ENCODE results near the gene DMKN. TPM values are rescaled to one million over a fixed set of nuclear protein-coding genes. Genes with fewer than 3 reads are reported as not detected.

Gene DMKN
- total and polyA plus RNA-seq, 2 of the 8 experiments (the other 6 are each of a cell fraction or from before 2014, with no cell fraction given) = 290 to 330 TPM

DNA sequence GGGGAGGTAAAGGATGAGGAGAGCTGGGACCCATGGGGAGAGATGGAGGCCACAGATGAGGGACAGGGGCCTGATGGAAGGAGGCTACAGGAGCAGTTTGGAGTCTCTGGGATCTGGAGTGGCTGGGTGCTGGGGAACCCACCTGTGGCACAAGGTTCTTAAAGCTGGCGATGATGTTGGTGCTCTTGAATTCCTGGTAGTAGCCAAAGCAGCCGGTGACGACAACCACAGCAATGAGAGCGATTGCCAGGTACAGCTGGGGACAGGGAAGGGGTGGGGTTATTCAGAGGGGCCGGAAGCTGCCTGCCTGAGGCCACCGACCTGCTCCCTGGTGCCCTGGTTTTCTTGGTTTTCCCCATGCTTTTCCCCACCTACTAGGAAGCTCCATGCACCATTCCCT is 47.2 kb upstream of the DMKN start:
- H3K4me1 ChIP-seq (replicated peaks in 1 of 4; ENCODE audit: control insufficient read depth in 3 of 4, insufficient read depth in 4 of 4, low read length in 3 of 4) = peaks cover 0 to 6% (median 4%) of the 10 kb centered on the region in 4 experiments; a peak in 3 of 7 replicates
- no peaks in the 10 kb centered on the region for H3K79me1 ChIP-seq (ENCODE audit: low read depth, low read length)
- no peak overlapping the region for H3K4me3 ChIP-seq (ENCODE audit: extremely low read depth in 1 of 4, insufficient read depth in 2 of 4, low read depth in 3 of 4, low read length in 4 of 4)
- no peak overlapping the region for H2AK5ac ChIP-seq (ENCODE audit: low read depth, low read length)
- no peak overlapping the region for H2BK5ac ChIP-seq (ENCODE audit: low read depth, low read length)
- H3K9me3 ChIP-seq (ENCODE audit: insufficient read depth in 2 of 2, low read depth in 1 of 2, low read length in 1 of 2) = no peaks in the 10 kb centered on the region; a peak in 1 of 4 replicates
- no peak overlapping the region for H3K4ac ChIP-seq (replicated peaks; ENCODE audit: insufficient read length, low read depth, low read length)
- FAIRE-seq = no peak
- no peak overlapping the region for H3K23ac ChIP-seq (ENCODE audit: insufficient read length)
- no peak overlapping the region for H2BK12ac ChIP-seq (ENCODE audit: low read depth, low read length)
- DNase-seq (ENCODE audit: low read depth in 1 of 2, low spot score in 2 of 2) = no peak
- no peak overlapping the region for H3K4me2 ChIP-seq (ENCODE audit: insufficient read depth in 1 of 2, low read depth in 2 of 2, low read length in 2 of 2)
- no peak overlapping the region for H2BK120ac ChIP-seq (replicated peaks; ENCODE audit: low read depth, low read length)
- H4K20me1 ChIP-seq (replicated peaks in 1 of 2; ENCODE audit: control insufficient read depth in 1 of 2, insufficient read depth in 2 of 2, low read length in 2 of 2) = peaks cover 7 to 8% of the 10 kb centered on the region in 2 experiments
- H2BK15ac ChIP-seq (ENCODE audit: low read length) = no peak overlapping the region
- ChIA-PET POLR2A (ENCODE audit: partially characterized antibody) (interaction anchor here (1.2 kb wide), 1 partner anchor 54 kb away, joined by 4 read pairs; no protein-coding TSS in a partner anchor), CTCF (ENCODE audit: partially characterized antibody) (interaction anchor here (1.2 to 7.7 kb wide), 4 partner anchors 12 to 120 kb away, joined by 3 to 90 read pairs (median 4); partner anchors contain the start of gene PMIS2)
- no peak overlapping the region for H4K91ac ChIP-seq (replicated peaks; ENCODE audit: insufficient read length, low read length)
- H3K9ac ChIP-seq (replicated peaks in 1 of 4; ENCODE audit: extremely low read depth in 1 of 4, low read depth in 3 of 4, low read length in 3 of 4) = no peak overlapping the region
- H3K23me2 ChIP-seq (ENCODE audit: low read depth, low read length) = peaks cover 4% of the 10 kb centered on the region; the same call in 1 of the 2 replicates
- no peak overlapping the region for H4K8ac ChIP-seq (ENCODE audit: extremely low read depth, insufficient read depth, low read length)
- H3K14ac ChIP-seq (ENCODE audit: insufficient read length) = no peak overlapping the region
- H3K18ac ChIP-seq (ENCODE audit: extremely low read depth, low read length) = no peak overlapping the region
- peaks cover 0 to 16% (median 12%) of the 10 kb centered on the region in 4 experiments; a peak in 5 of 7 replicates for H3K27me3 ChIP-seq (replicated peaks in 1 of 4; ENCODE audit: control insufficient read depth in 3 of 4, extremely low read depth in 1 of 4, insufficient read depth in 3 of 4, low read length in 3 of 4)
- no peaks in the 10 kb centered on the region for H3K36me3 ChIP-seq (ENCODE audit: control insufficient read depth in 2 of 4, insufficient read depth in 4 of 4, low read length in 3 of 4)
- H2BK20ac ChIP-seq (ENCODE audit: low read length) = no peak overlapping the region
- 85% methylated on average over 6 of the region's 6 CpGs; no CpG with 5 or more reads in 1 of the 2 experiments for WGBS, 2 experiments (ENCODE audit: extremely low coverage in 1 of 2, insufficient coverage in 1 of 2, insufficient read length in 1 of 2, insufficient replicate concordance in 2 of 2, low coverage in 1 of 2, low lambda C conversion rate in 2 of 2, missing lambda C conversion rate in 1 of 2)
- H4K5ac ChIP-seq (ENCODE audit: insufficient read length, low read depth, low read length) = no peak overlapping the region
- no peak overlapping the region for H3K56ac ChIP-seq (replicated peaks; ENCODE audit: insufficient read length, low read depth, low read length)
- H2AFZ ChIP-seq (ENCODE audit: low read length) = no peak overlapping the region
- H3K27ac ChIP-seq (ENCODE audit: low read depth, low read length) = no peak overlapping the region
- H3K79me2 ChIP-seq (ENCODE audit: control insufficient read depth in 1 of 2, insufficient read depth in 2 of 2, low read length in 2 of 2) = no peaks in the 10 kb centered on the region
- TF ChIP-seq MAFK (IDR thresholded peaks at IDR 0.05; ENCODE audit: low read depth, low read length) (no peak), TCF12 (IDR thresholded peaks at IDR 0.05; ENCODE audit: low read depth, low read length) (no peak), ZNF274 (IDR thresholded peaks at IDR 0.05; ENCODE audit: borderline replicate concordance, extremely low read depth, low read length) (no peak), SUZ12 (IDR thresholded peaks at IDR 0.05; ENCODE audit: low read length) (no peak), HDAC6 (IDR thresholded peaks at IDR 0.05; ENCODE audit: low read depth, low read length) (no peak), CBX8 (IDR thresholded peaks at IDR 0.05; ENCODE audit: borderline replicate concordance, low read depth, low read length) (no peak), SIRT6 (IDR thresholded peaks at IDR 0.05; ENCODE audit: low read length) (no peak), JUN (IDR thresholded peaks at IDR 0.05; ENCODE audit: low read depth, low read length) (no peak), NRF1 (IDR thresholded peaks at IDR 0.05; ENCODE audit: low read depth, low read length) (no peak), RBBP5 (IDR thresholded peaks at IDR 0.05; ENCODE audit: borderline replicate concordance, low read depth, low read length) (no peak)
- TF ChIP-seq, protein P1, sequence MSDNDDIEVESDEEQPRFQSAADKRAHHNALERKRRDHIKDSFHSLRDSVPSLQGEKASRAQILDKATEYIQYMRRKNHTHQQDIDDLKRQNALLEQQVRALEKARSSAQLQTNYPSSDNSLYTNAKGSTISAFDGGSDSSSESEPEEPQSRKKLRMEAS (IDR thresholded peaks at IDR 0.05) = no peak
- TF ChIP-seq, protein P2, sequence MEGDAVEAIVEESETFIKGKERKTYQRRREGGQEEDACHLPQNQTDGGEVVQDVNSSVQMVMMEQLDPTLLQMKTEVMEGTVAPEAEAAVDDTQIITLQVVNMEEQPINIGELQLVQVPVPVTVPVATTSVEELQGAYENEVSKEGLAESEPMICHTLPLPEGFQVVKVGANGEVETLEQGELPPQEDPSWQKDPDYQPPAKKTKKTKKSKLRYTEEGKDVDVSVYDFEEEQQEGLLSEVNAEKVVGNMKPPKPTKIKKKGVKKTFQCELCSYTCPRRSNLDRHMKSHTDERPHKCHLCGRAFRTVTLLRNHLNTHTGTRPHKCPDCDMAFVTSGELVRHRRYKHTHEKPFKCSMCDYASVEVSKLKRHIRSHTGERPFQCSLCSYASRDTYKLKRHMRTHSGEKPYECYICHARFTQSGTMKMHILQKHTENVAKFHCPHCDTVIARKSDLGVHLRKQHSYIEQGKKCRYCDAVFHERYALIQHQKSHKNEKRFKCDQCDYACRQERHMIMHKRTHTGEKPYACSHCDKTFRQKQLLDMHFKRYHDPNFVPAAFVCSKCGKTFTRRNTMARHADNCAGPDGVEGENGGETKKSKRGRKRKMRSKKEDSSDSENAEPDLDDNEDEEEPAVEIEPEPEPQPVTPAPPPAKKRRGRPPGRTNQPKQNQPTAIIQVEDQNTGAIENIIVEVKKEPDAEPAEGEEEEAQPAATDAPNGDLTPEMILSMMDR (IDR thresholded peaks at IDR 0.05; ENCODE audit: control extremely low read depth in 1 of 3, insufficient read depth in 1 of 3, low read depth in 1 of 3, low read length in 3 of 3) = no peak

All from H1 (cell line).